Mononuclear cell (primary cell): ENCODE results near the gene METTL25B. TPM values are rescaled to one million over a fixed set of nuclear protein-coding genes. Genes with fewer than 3 reads are reported as not detected.

Experiments
- H3K27me3 ChIP-seq: 2 replicates; pipeline ENCODE4 v1.6.0; 2011; ENCODE audit warnings: low read length, control low read depth; ENCODE audit not compliant: insufficient read depth
- H3K4me1 ChIP-seq: 2 replicates; pipeline ENCODE4 v1.5.1; 2011; ENCODE audit warnings: mild to moderate bottlenecking, low read length, control low read depth; ENCODE audit not compliant: insufficient read depth
- H3K4me3 ChIP-seq: 2 replicates; pipeline ENCODE4 v1.5.1; 2011; ENCODE audit warnings: mild to moderate bottlenecking, low read length, moderate library complexity
- H3K9me3 ChIP-seq: 2 replicates; pipeline ENCODE4 v1.5.1; 2011; ENCODE audit warnings: low read depth, mild to moderate bottlenecking, control low read depth, low read length
- total RNA-seq: library from RNA; depleted of rRNA; stranded (reverse); fragments of >200 nt; gene quantifications from one replicate; pipeline ENCODE4 v1.2.3, GENCODE V29; 2012

The METTL25B gene
- total RNA-seq, 1 donor = 5.0 TPM

DNA sequence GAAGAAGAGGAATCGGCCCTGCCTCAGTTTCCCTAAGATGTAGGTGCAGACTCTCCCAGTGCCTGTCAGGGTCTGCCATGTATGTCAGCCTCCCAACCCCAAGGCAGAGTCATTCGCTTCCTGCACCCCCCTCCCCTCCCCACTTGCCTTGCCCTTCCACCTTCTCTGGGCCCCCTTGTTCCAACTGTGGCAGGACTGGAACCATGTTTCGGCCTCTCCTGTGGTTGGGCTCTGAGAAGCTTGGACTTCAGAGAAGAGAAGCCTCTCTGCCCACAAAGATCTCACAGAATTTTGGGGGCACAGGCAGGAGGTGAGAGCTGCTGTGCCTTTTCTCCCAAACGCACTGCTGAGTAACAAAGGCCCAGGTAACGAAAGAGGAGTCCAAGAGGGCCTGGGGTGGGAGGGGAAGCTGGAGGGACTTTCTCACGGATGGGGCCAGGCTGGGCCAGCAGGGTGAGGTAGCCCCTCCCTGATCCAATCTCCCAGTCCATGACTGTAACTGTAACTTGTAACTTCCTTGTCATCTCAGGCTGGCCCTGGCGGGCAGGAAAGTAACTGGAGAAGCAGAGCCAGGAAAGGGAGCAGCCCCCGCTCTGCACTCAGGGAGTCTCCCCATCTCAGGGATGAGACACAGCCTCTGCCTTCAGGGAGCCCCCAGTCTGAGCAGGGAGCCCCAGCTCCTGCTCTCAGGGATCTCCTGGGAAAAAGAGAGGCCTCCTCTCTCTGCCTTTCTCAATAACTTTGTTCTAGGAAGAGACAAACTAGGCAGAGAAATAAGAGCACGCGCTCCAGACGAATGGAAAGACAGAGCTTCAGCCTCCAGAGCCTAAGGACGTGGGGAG, 34.2 kb upstream of the METTL25B start:
- Histone ChIP-seq H3K4me1 (peaks cover 5% of the 10 kb centered on the region), H3K27me3 (peaks cover 40% of the 10 kb centered on the region), H3K9me3 (no peaks in the 10 kb centered on the region), H3K4me3 (no peak overlapping the region)

DNA sequence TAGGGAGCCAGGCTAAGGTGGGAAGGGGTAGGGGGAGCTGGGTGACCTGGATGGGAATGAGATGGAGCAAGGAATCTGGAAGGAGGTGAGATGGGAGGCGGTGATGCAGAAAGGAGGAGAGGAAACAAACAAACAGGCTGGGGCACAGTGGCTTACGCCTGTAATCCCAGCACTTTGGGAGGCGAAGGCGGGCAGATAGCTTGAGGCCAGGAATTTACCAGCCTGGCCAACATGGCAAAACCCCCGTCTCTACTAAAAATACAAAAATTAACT, 33.6 kb upstream of the METTL25B start:
- Histone ChIP-seq H3K9me3 (no peaks in the 10 kb centered on the region), H3K4me1 (no peaks in the 10 kb centered on the region), H3K27me3 (peaks cover 36% of the 10 kb centered on the region), H3K4me3 (no peak overlapping the region)

DNA sequence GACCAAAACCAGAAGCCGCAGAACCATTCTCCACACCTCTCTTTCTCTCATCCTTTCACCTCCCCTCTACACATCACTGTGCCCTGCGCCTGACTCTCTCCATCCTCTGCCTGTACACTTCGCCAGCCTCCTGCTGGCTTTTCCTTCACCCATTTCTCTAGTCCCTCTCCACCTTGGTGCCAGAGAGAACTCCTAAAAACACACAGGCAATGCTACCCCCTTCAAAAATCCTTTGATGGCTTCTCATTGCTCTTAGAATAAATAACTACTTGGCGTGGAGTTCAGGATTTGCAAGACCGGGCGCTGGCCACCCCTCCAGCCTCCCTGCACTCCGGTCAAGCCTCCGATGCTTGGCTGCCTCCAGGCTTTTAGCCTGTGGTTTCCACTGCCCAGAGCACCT, 31.5 kb upstream of the METTL25B start:
- Histone ChIP-seq H3K27me3 (peaks cover 19% of the 10 kb centered on the region), H3K4me3 (no peak overlapping the region), H3K4me1 (no peaks in the 10 kb centered on the region), H3K9me3 (no peaks in the 10 kb centered on the region)

- no peaks in the 10 kb centered on the region for H3K9me3 ChIP-seq
- H3K4me3 ChIP-seq = no peak overlapping the region
- H3K4me1 ChIP-seq = no peaks in the 10 kb centered on the region
- H3K27me3 ChIP-seq = peaks cover 11% of the 10 kb centered on the region
Measured at GRCh38 chr1:156697481-156697880, 30.8 kb upstream of the METTL25B start.

GRCh38 chr1:156698995-156699394, 29.3 kb upstream of the METTL25B start:
- H3K27me3 ChIP-seq = peaks cover 20% of the 10 kb centered on the region
- no peak overlapping the region for H3K4me3 ChIP-seq
- no peaks in the 10 kb centered on the region for H3K9me3 ChIP-seq
- no peaks in the 10 kb centered on the region for H3K4me1 ChIP-seq

- Histone ChIP-seq H3K9me3 (no peaks in the 10 kb centered on the region), H3K27me3 (peaks cover 36% of the 10 kb centered on the region), H3K4me3 (no peak overlapping the region), H3K4me1 (peaks cover 16% of the 10 kb centered on the region)
Measured at GRCh38 chr1:156700736-156701531, 27.3 kb upstream of the METTL25B start.

GRCh38 chr1:156703336-156703735, 24.9 kb upstream of the METTL25B start:
- Histone ChIP-seq H3K27me3 (peaks cover 42% of the 10 kb centered on the region), H3K4me3 (no peak overlapping the region), H3K4me1 (peaks cover 28% of the 10 kb centered on the region), H3K9me3 (no peaks in the 10 kb centered on the region)

GRCh38 chr1:156703741-156704140, 24.5 kb upstream of the METTL25B start:
- H3K9me3 ChIP-seq = no peaks in the 10 kb centered on the region
- H3K4me3 ChIP-seq = no peak overlapping the region
- peaks cover 42% of the 10 kb centered on the region for H3K27me3 ChIP-seq
- peaks cover 28% of the 10 kb centered on the region for H3K4me1 ChIP-seq

DNA sequence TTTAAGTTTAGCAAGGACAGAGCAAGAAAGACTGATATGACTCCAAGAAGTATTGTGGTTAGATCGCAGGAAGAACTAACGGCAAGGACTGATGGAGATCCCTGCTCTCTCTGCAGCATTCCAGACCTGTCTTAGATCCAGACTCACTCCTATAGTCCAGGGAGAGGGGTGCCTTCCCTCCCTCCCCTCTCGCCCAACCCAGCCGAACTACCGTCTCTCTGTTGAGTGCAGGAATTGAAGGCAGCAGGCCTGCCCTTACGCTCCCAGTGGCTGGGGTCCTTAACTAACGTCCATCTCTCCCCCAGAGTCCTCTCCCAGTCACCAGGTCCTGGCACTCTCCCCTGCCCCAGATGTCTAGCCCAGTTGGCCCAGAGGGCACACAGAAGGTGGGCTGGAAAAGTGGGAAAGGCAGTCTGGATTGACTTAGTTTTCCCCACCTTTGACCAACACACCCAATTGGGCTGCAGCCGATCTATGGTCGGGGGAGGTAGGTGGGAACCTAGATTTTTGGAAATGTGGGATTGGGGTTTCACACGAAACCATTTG, 24.0 kb upstream of the METTL25B start:
- Histone ChIP-seq H3K9me3 (no peaks in the 10 kb centered on the region), H3K4me3 (no peak overlapping the region), H3K27me3 (peaks cover 42% of the 10 kb centered on the region), H3K4me1 (peaks cover 28% of the 10 kb centered on the region)

- no peaks in the 10 kb centered on the region for H3K9me3 ChIP-seq
- peaks cover 42% of the 10 kb centered on the region for H3K27me3 ChIP-seq
- no peak overlapping the region for H3K4me3 ChIP-seq
- H3K4me1 ChIP-seq = peaks cover 28% of the 10 kb centered on the region
Measured at GRCh38 chr1:156704930-156705320, 23.3 kb upstream of the METTL25B start.

DNA sequence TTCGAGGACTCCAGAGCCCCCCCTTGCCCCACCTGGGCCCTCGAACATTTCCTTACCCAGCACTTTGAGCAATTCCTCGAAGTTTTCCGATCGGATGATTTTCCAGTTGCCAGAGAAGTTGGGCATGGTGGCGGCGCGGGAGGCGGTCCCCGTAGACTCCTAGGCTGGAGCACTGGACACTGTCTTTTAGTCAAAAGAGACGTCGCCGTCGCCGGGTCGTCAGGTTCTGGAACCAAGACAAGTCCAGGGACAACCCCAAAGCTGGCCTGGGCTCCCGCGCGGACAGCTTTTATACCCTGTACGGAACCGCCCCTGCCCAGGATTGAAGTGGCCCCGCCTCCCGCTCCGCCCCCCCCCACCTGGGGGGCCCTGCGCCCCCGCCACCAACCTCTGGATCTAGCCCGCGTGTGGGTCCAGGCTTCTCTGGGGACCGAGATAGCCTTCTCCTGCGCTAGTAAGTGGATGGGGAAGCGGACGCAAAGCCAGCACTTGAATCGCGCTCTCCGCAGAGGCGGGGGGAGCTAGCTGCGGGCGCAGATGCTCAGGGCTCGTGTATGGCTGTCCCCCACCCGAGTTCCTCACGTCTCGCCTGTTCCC, 22.9 kb upstream of the METTL25B start, which contains the start of gene CRABP2:
Gene CRABP2 (minus strand): TSS at position 263 of the 597 bp plus-strand sequence. CDS start 137 bp downstream, at position 126.
- Histone ChIP-seq H3K27me3 (peaks cover 42% of the 10 kb centered on the region), H3K9me3 (no peaks in the 10 kb centered on the region), H3K4me1 (peaks cover 28% of the 10 kb centered on the region), H3K4me3 (peak within 1 kb of the TSS; percentile 33)

- Histone ChIP-seq H3K9me3 (no peaks in the 10 kb centered on the region), H3K4me1 (peaks cover 28% of the 10 kb centered on the region), H3K27me3 (peaks cover 42% of the 10 kb centered on the region), H3K4me3 (peak overlapping the region; percentile 33)
Measured at GRCh38 chr1:156705918-156706656, 22.2 kb upstream of the METTL25B start.

GRCh38 chr1:156706657-156707416, 21.4 kb upstream of the METTL25B start:
- Histone ChIP-seq H3K4me3 (peak overlapping the region; percentile 33), H3K9me3 (no peaks in the 10 kb centered on the region), H3K4me1 (peaks cover 28% of the 10 kb centered on the region), H3K27me3 (peaks cover 39% of the 10 kb centered on the region)
